AG09309 (cell line): ENCODE measurements around the gene TRAPPC10.

Source experiments
- DNase-seq: peaks from one replicate; pipeline ENCODE4 v3.0.0-alpha.2; 2010; ENCODE audit warnings: low read depth
- H3K4me3 ChIP-seq: 2 replicates; pipeline ENCODE4 v1.5.1; 2011; ENCODE audit warnings: mild to moderate bottlenecking, low read depth, low read length, moderate library complexity; ENCODE audit not compliant: control insufficient read depth
- CTCF ChIP-seq: IDR thresholded peaks from 2 replicates; pipeline ENCODE4 v1.5.1; 2011; ENCODE audit warnings: mild to moderate bottlenecking, low read depth, low read length, inconsistent platforms; ENCODE audit not compliant: insufficient read depth, control insufficient read depth; ENCODE audit errors: missing control alignments

TRAPPC10 gene

DNA sequence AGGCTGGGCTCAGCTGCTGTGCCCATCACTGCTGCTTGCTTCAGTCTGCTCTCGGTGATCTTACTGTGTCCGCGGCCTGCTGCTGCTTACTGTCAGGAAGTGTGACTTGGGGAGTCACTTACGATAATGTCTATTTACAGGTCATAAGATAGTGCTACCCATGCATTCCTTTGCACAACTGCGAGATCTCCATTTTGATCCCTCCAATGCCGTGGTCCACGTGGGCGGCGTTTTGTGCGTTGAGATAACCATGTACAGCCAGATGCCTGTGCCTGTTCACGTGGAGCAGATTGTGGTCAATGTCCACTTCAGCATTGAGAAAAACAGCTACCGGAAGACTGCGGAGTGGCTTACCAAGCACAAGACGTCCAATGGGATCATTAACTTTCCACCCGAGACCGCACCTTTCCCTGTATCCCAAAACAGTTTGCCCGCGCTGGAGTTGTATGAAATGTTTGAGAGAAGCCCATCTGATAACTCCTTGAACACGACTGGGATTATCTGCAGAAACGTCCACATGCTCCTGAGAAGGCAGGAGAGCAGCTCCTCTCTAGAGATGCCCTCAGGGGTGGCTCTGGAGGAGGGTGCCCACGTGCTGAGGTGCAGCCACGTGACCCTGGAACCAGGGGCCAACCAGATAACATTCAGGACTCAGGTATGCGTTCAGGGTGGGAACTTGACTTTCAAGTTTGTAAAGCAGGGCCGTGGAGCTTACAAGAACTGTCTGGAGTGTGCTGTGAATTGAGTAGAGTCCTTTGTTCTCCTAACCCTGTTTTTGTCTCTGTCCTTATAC lies 70.7 kb downstream of the TRAPPC10 start:
- no peak for DNase-seq
- TF ChIP-seq CTCF, result no peak
- no peak overlapping the region for H3K4me3 ChIP-seq

DNA sequence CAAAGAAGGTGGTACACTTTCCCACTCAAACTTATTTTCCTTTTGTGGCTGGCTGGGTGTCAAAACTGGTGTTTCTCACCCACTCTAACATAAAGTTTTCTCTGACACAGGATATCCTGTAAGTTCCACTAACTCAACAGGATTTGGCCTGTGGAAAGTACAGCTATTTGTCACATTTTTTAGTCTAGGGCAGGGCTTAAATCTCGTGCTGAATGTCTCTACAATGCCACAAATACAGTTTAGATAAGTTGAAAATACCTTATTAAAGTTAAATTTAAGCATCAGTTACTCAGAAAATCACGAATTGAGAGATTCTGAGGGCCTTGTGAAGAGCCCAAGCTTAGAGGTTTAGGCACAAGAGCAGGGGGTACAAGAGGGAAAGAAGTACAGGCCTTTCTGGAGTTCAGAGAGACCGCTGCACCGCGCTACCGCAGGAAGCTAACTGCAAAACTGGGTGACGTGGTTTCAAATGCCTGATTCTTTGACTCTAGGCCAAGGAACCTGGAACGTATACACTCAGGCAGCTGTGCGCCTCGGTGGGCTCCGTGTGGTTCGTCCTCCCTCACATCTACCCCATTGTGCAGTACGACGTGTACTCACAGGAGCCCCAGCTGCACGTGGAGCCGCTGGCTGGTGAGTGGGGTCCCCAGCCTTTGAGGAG lies 71.7 kb downstream of the TRAPPC10 start:
- no peak overlapping the region for H3K4me3 ChIP-seq
- no peak for DNase-seq
- no peak for TF ChIP-seq CTCF

GRCh38 chr21:44084496-44085241 lies 72.6 kb downstream of the TRAPPC10 start:
- TF ChIP-seq CTCF, result no peak

GRCh38 chr21:44085491-44086321 lies 73.6 kb downstream of the TRAPPC10 start:
- TF ChIP-seq CTCF, result no peak
- no peak overlapping the region for H3K4me3 ChIP-seq
- no peak for DNase-seq

More at GRCh38 chr21:44084496-44085241, 72.6 kb downstream of the TRAPPC10 start:
- no peak for DNase-seq
- H3K4me3 ChIP-seq, result no peak overlapping the region

DNA sequence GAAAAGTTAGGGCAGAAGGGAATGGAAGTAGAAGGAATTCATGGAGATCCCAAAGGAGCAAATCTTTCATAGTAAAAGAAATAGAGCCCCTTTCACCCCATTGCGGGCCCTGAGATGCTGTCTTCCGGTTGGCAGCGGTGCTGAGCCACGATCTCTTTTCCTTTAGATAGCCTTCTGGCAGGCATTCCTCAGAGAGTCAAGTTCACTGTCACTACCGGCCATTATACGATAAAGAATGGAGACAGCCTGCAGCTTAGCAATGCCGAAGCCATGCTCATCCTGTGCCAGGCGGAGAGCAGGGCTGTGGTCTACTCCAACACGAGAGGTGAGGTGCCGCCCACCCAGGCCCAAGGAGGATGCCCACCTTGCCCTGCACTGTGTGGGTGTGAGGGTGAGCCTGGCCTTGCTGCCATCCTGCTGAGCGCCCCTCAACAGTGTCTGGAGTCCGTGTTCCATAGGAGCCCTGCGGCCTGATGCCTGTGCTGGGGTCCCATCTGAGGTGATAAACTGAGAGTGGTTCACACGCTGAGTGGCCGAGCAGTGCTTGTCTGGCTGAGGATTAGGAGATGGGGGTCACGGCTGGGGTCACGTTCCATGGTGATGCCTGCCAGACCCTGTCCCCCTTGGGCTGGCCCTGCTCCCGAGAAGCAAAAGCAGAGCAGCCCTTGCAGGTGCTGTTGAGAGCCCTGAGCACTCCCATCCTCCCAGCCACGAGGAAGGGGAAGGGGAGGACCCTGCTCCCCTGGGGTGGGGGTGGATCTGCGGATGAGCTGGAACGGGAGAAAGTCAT lies 74.7 kb downstream of the TRAPPC10 start:
- no peak overlapping the region for H3K4me3 ChIP-seq
- no peak for TF ChIP-seq CTCF
- no peak for DNase-seq
